ENCODE results near the gene SLC27A1. TPM values are rescaled to one million over a fixed set of nuclear protein-coding genes. Genes with fewer than 3 reads are reported as not detected.

Gene SLC27A1
- total RNA-seq (10 to 100 TPM; 28.2 to 63.6 (median 42.9) TPM), polyA plus RNA-seq (36.8 TPM)
- long read RNA-seq, donor 1, partial matches to known transcripts = 17 of 60 reads
- long read RNA-seq, donor 1, other reads (novel, unspliced or antisense) = 39 of 60 reads
- long read RNA-seq, donor 2, transcript SLC27A1-201 (12 exons, 3,594 nt) = major isoform, 10 of 82 reads
- long read RNA-seq, donor 2, partial matches to known transcripts = 20 of 82 reads
- long read RNA-seq, donor 2, other reads (novel, unspliced or antisense) = 52 of 82 reads
- long read RNA-seq, donor 3, transcript SLC27A1-201 (12 exons, 3,594 nt) = major isoform, 9 of 41 reads
- long read RNA-seq, donor 3, partial matches to known transcripts = 11 of 41 reads
- long read RNA-seq, donor 3, other reads (novel, unspliced or antisense) = 21 of 41 reads
- long read RNA-seq, donor 4, transcript SLC27A1-201 (12 exons, 3,594 nt) = major isoform, 11 of 58 reads
- long read RNA-seq, donor 4, partial matches to known transcripts = 12 of 58 reads
- long read RNA-seq, donor 4, other reads (novel, unspliced or antisense) = 34 of 58 reads

- DNase-seq (peak; percentile 99 to 100 (median 100)), ATAC-seq (peak; percentile 93 to 94)
- Histone ChIP-seq H3K27ac (ENCODE audit: low read length) (peak within 1 kb of the TSS; percentile 98), H3K4me3 (ENCODE audit: low read length) (peak within 1 kb of the TSS; percentile 76), H3K27me3 (ENCODE audit: control insufficient read depth, insufficient read depth) (no peaks in the 10 kb centered on the region), H3K4me1 (ENCODE audit: control insufficient read depth, insufficient read depth, low read length) (peaks cover 4% of the 10 kb centered on the region), H3K9me3 (ENCODE audit: control insufficient read depth, low read length) (no peaks in the 10 kb centered on the region)
- under 1% methylated on average over 67 of the region's 67 CpGs for WGBS
- intact Hi-C loops (cut with DNase I) = no loop called here
Measured at GRCh38 chr19:17470068-17470841, at the start of gene SLC27A1. SLC27A1 (plus strand) TSS chr19:17470524; CDS start chr19:17470541, 17 bp downstream.

GRCh38 chr19:17421942-17422341 is 48.4 kb upstream of the SLC27A1 start:
- no peaks in the 10 kb centered on the region for H3K9me3 ChIP-seq (ENCODE audit: control insufficient read depth, low read length)
- ATAC-seq = no peak
- no peaks in the 10 kb centered on the region for H3K4me1 ChIP-seq (ENCODE audit: control insufficient read depth, insufficient read depth, low read length)
- intact Hi-C loops (cut with DNase I) = no loop called here
- no peak overlapping the region for H3K27ac ChIP-seq (ENCODE audit: low read length)
- H3K27me3 ChIP-seq (ENCODE audit: control insufficient read depth, insufficient read depth) = no peaks in the 10 kb centered on the region
- H3K4me3 ChIP-seq (ENCODE audit: low read length) = no peak overlapping the region
- WGBS = 98% methylated on average over 4 of the region's 4 CpGs
- no peak for DNase-seq

GRCh38 chr19:17423429-17424208 is 46.7 kb upstream of the SLC27A1 start:
- no peak for ATAC-seq
- 92% methylated on average over 20 of the region's 20 CpGs for WGBS
- intact Hi-C loops (cut with DNase I) = no loop called here

GRCh38 chr19:17424743-17425365 is 45.5 kb upstream of the SLC27A1 start:
- ATAC-seq (peak; percentile 36 to 43), DNase-seq (peak; percentile 63 to 83 (median 75))
- Histone ChIP-seq H3K4me1 (ENCODE audit: control insufficient read depth, insufficient read depth, low read length) (no peaks in the 10 kb centered on the region), H3K9me3 (ENCODE audit: control insufficient read depth, low read length) (no peaks in the 10 kb centered on the region), H3K27me3 (ENCODE audit: control insufficient read depth, insufficient read depth) (no peaks in the 10 kb centered on the region), H3K4me3 (ENCODE audit: low read length) (no peak overlapping the region), H3K27ac (ENCODE audit: low read length) (no peak overlapping the region)
- intact Hi-C loops (cut with DNase I) = no loop called here
- 24% methylated on average over 27 of the region's 27 CpGs for WGBS

More at GRCh38 chr19:17423429-17424208, 46.7 kb upstream of the SLC27A1 start:
- Histone ChIP-seq H3K27ac (ENCODE audit: low read length) (no peak overlapping the region), H3K9me3 (ENCODE audit: control insufficient read depth, low read length) (no peaks in the 10 kb centered on the region), H3K4me3 (ENCODE audit: low read length) (no peak overlapping the region), H3K4me1 (ENCODE audit: control insufficient read depth, insufficient read depth, low read length) (no peaks in the 10 kb centered on the region), H3K27me3 (ENCODE audit: control insufficient read depth, insufficient read depth) (no peaks in the 10 kb centered on the region)
- DNase-seq = peak in 1 of 3 donors; percentile 53

- H3K27ac ChIP-seq (ENCODE audit: low read length) = no peak overlapping the region
- no peaks in the 10 kb centered on the region for H3K27me3 ChIP-seq (ENCODE audit: control insufficient read depth, insufficient read depth)
- WGBS = 60% methylated on average over 17 of the region's 17 CpGs
- H3K4me1 ChIP-seq (ENCODE audit: control insufficient read depth, insufficient read depth, low read length) = no peaks in the 10 kb centered on the region
- ATAC-seq = no peak
- intact Hi-C loops (cut with DNase I) = no loop called here
- no peaks in the 10 kb centered on the region for H3K9me3 ChIP-seq (ENCODE audit: control insufficient read depth, low read length)
- no peak overlapping the region for H3K4me3 ChIP-seq (ENCODE audit: low read length)
- no peak for DNase-seq
Measured at GRCh38 chr19:17429641-17430113, 40.6 kb upstream of the SLC27A1 start.

GRCh38 chr19:17431417-17431816 is 38.9 kb upstream of the SLC27A1 start:
- no peaks in the 10 kb centered on the region for H3K4me1 ChIP-seq (ENCODE audit: control insufficient read depth, insufficient read depth, low read length)
- DNase-seq = no peak
- H3K27ac ChIP-seq (ENCODE audit: low read length) = no peak overlapping the region
- intact Hi-C loops (cut with DNase I) = no loop called here
- no peaks in the 10 kb centered on the region for H3K27me3 ChIP-seq (ENCODE audit: control insufficient read depth, insufficient read depth)
- 92% methylated on average over 7 of the region's 7 CpGs for WGBS
- no peak overlapping the region for H3K4me3 ChIP-seq (ENCODE audit: low read length)
- H3K9me3 ChIP-seq (ENCODE audit: control insufficient read depth, low read length) = no peaks in the 10 kb centered on the region
- no peak for ATAC-seq

- DNase-seq (no peak), ATAC-seq (no peak)
- H3K27ac ChIP-seq (ENCODE audit: low read length) = no peak overlapping the region
- WGBS = 81% methylated on average over 7 of the region's 7 CpGs
- intact Hi-C loops (cut with DNase I) = no loop called here
- no peaks in the 10 kb centered on the region for H3K27me3 ChIP-seq (ENCODE audit: control insufficient read depth, insufficient read depth)
- H3K4me1 ChIP-seq (ENCODE audit: control insufficient read depth, insufficient read depth, low read length) = no peaks in the 10 kb centered on the region
- no peaks in the 10 kb centered on the region for H3K9me3 ChIP-seq (ENCODE audit: control insufficient read depth, low read length)
- H3K4me3 ChIP-seq (ENCODE audit: low read length) = no peak overlapping the region
Measured at GRCh38 chr19:17435218-17435617, 35.1 kb upstream of the SLC27A1 start.

GRCh38 chr19:17436094-17436873 is 34.0 kb upstream of the SLC27A1 start:
- H3K9me3 ChIP-seq (ENCODE audit: control insufficient read depth, low read length) = no peaks in the 10 kb centered on the region
- H3K27me3 ChIP-seq (ENCODE audit: control insufficient read depth, insufficient read depth) = no peaks in the 10 kb centered on the region
- H3K4me3 ChIP-seq (ENCODE audit: low read length) = no peak overlapping the region
- peak in 1 of 3 donors; percentile 37 for DNase-seq
- H3K27ac ChIP-seq (ENCODE audit: low read length) = no peak overlapping the region
- WGBS = 96% methylated on average over 25 of the region's 25 CpGs
- intact Hi-C loops (cut with DNase I) = no loop called here
- no peaks in the 10 kb centered on the region for H3K4me1 ChIP-seq (ENCODE audit: control insufficient read depth, insufficient read depth, low read length)
- ATAC-seq = no peak

GRCh38 chr19:17436874-17437267 is 33.5 kb upstream of the SLC27A1 start:
- DNase-seq (no peak), ATAC-seq (no peak)
- intact Hi-C loops (cut with DNase I) = no loop called here
- WGBS = 88% methylated on average over 7 of the region's 7 CpGs
- H3K4me1 ChIP-seq (ENCODE audit: control insufficient read depth, insufficient read depth, low read length) = no peaks in the 10 kb centered on the region
- no peak overlapping the region for H3K27ac ChIP-seq (ENCODE audit: low read length)
- H3K27me3 ChIP-seq (ENCODE audit: control insufficient read depth, insufficient read depth) = no peaks in the 10 kb centered on the region
- no peak overlapping the region for H3K4me3 ChIP-seq (ENCODE audit: low read length)
- H3K9me3 ChIP-seq (ENCODE audit: control insufficient read depth, low read length) = no peaks in the 10 kb centered on the region
